ENCODE data around the gene EIF3A.

DNA sequence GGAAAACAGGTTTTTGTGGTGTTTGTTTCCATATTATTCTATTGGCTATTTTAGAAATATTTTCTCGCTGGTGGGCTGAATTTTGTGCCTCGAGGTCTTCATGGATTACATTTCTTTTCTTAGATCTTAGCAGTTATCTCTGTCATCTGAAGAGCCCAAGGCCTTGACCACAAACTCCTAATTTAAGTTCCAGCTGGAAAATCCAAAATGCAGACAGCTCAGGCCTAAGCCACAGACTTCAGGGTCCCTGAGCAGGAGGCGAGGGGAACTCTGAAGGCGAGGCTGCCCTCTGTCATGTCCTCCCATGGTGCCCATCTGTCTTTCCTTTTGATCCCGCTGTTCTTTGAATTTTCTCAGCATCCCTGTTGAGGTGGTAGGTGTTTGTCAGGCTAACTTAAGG is 37.6 kb upstream of the EIF3A start:
- TF ChIP-seq EZH2 (IDR thresholded peaks at IDR 0.05; ENCODE audit: borderline replicate concordance, low read length): no peak
- TF ChIP-seq, protein P1, sequence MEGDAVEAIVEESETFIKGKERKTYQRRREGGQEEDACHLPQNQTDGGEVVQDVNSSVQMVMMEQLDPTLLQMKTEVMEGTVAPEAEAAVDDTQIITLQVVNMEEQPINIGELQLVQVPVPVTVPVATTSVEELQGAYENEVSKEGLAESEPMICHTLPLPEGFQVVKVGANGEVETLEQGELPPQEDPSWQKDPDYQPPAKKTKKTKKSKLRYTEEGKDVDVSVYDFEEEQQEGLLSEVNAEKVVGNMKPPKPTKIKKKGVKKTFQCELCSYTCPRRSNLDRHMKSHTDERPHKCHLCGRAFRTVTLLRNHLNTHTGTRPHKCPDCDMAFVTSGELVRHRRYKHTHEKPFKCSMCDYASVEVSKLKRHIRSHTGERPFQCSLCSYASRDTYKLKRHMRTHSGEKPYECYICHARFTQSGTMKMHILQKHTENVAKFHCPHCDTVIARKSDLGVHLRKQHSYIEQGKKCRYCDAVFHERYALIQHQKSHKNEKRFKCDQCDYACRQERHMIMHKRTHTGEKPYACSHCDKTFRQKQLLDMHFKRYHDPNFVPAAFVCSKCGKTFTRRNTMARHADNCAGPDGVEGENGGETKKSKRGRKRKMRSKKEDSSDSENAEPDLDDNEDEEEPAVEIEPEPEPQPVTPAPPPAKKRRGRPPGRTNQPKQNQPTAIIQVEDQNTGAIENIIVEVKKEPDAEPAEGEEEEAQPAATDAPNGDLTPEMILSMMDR (IDR thresholded peaks at IDR 0.05; ENCODE audit: low read length): no peak
